ENCODE data around the gene ZNF280C.

ZNF280C gene

GRCh38 chrX:130176354-130176776 lies 92.3 kb downstream of the ZNF280C start:
- Histone ChIP-seq H3F3A (ENCODE audit: insufficient read depth, low read length) (no peaks in the 10 kb centered on the region), H3K9me2 (ENCODE audit: low read depth, low read length) (no peaks in the 10 kb centered on the region), H3K9ac (ENCODE audit: low read length) (no peak overlapping the region), H4K20me1 (ENCODE audit: insufficient read depth, low read length) (no peaks in the 10 kb centered on the region), H3K79me2 (ENCODE audit: insufficient read depth, low read length) (no peaks in the 10 kb centered on the region; the same call in none of the 2 replicates), H3K9me3 (ENCODE audit: low read length) (no peaks in the 10 kb centered on the region), H3K4me2 (ENCODE audit: low read length) (peak overlapping the region; percentile 45), H3K4me1 (ENCODE audit: insufficient read depth, low read length, severe bottlenecking) (peaks cover 47% of the 10 kb centered on the region), H3K27me3 (ENCODE audit: insufficient read depth, low read length) (no peaks in the 10 kb centered on the region), H3K27ac (ENCODE audit: low read depth, low read length, poor library complexity, severe bottlenecking) (peak overlapping the region; percentile 56), H3K36me3 (ENCODE audit: insufficient read depth, low read length) (peaks cover 5% of the 10 kb centered on the region; the same call in 1 of the 2 replicates), H2AFZ (ENCODE audit: low read length) (no peak overlapping the region), H3K4me3 (ENCODE audit: low read depth, low read length, poor library complexity, severe bottlenecking) (no peak overlapping the region)
- TF ChIP-seq EZH2 (IDR thresholded peaks at IDR 0.05; ENCODE audit: borderline replicate concordance, low read length) (no peak), CTCF (IDR thresholded peaks at IDR 0.05; ENCODE audit: low read length) (no peak)

- Histone ChIP-seq H3K9me3 (ENCODE audit: low read length) (no peaks in the 10 kb centered on the region), H3K36me3 (ENCODE audit: insufficient read depth, low read length) (peaks cover 5% of the 10 kb centered on the region; the same call in 1 of the 2 replicates), H3K4me2 (ENCODE audit: low read length) (peak overlapping the region; percentile 79; the same call in 1 of the 2 replicates), H3K27ac (ENCODE audit: low read depth, low read length, poor library complexity, severe bottlenecking) (no peak overlapping the region), H3K79me2 (ENCODE audit: insufficient read depth, low read length) (no peaks in the 10 kb centered on the region; the same call in none of the 2 replicates), H3K27me3 (ENCODE audit: insufficient read depth, low read length) (no peaks in the 10 kb centered on the region), H3K4me3 (ENCODE audit: low read depth, low read length, poor library complexity, severe bottlenecking) (no peak overlapping the region), H3K9me2 (ENCODE audit: low read depth, low read length) (no peaks in the 10 kb centered on the region), H3K4me1 (ENCODE audit: insufficient read depth, low read length, severe bottlenecking) (peaks cover 56% of the 10 kb centered on the region), H3F3A (ENCODE audit: insufficient read depth, low read length) (no peaks in the 10 kb centered on the region), H2AFZ (ENCODE audit: low read length) (no peak overlapping the region), H4K20me1 (ENCODE audit: insufficient read depth, low read length) (no peaks in the 10 kb centered on the region), H3K9ac (ENCODE audit: low read length) (no peak overlapping the region)
- TF ChIP-seq EZH2 (IDR thresholded peaks at IDR 0.05; ENCODE audit: borderline replicate concordance, low read length) (no peak), CTCF (IDR thresholded peaks at IDR 0.05; ENCODE audit: low read length) (no peak)
Measured at GRCh38 chrX:130174937-130175336, 93.8 kb downstream of the ZNF280C start.

- H2AFZ ChIP-seq (ENCODE audit: low read length): no peak overlapping the region
- peaks cover 54% of the 10 kb centered on the region for H3K4me1 ChIP-seq (ENCODE audit: insufficient read depth, low read length, severe bottlenecking)
- peak overlapping the region; percentile 79 for H3K4me2 ChIP-seq (ENCODE audit: low read length)
- TF ChIP-seq CTCF (IDR thresholded peaks at IDR 0.05; ENCODE audit: low read length) (no peak), EZH2 (IDR thresholded peaks at IDR 0.05; ENCODE audit: borderline replicate concordance, low read length) (no peak)
- H3K9ac ChIP-seq (ENCODE audit: low read length): peak overlapping the region; percentile 91
- peak overlapping the region; percentile 88 for H3K27ac ChIP-seq (ENCODE audit: low read depth, low read length, poor library complexity, severe bottlenecking)
- no peaks in the 10 kb centered on the region for H4K20me1 ChIP-seq (ENCODE audit: insufficient read depth, low read length)
- H3K9me2 ChIP-seq (ENCODE audit: low read depth, low read length): no peaks in the 10 kb centered on the region
- no peaks in the 10 kb centered on the region for H3F3A ChIP-seq (ENCODE audit: insufficient read depth, low read length)
- peak overlapping the region; percentile 91 for H3K4me3 ChIP-seq (ENCODE audit: low read depth, low read length, poor library complexity, severe bottlenecking)
- no peaks in the 10 kb centered on the region for H3K9me3 ChIP-seq (ENCODE audit: low read length)
- H3K79me2 ChIP-seq (ENCODE audit: insufficient read depth, low read length): no peaks in the 10 kb centered on the region; the same call in none of the 2 replicates
- H3K27me3 ChIP-seq (ENCODE audit: insufficient read depth, low read length): no peaks in the 10 kb centered on the region
- H3K36me3 ChIP-seq (ENCODE audit: insufficient read depth, low read length): peaks cover 4% of the 10 kb centered on the region; the same call in 1 of the 2 replicates
Measured at GRCh38 chrX:130174045-130174704, 94.5 kb downstream of the ZNF280C start.
